ENCODE measurements around the gene GPR162. TPM values are rescaled to one million over a fixed set of nuclear protein-coding genes. Genes with fewer than 3 reads are reported as not detected.

The GPR162 gene
- total and polyA plus RNA-seq, 2 donors, result 6.4 to 18.4 TPM

DNA sequence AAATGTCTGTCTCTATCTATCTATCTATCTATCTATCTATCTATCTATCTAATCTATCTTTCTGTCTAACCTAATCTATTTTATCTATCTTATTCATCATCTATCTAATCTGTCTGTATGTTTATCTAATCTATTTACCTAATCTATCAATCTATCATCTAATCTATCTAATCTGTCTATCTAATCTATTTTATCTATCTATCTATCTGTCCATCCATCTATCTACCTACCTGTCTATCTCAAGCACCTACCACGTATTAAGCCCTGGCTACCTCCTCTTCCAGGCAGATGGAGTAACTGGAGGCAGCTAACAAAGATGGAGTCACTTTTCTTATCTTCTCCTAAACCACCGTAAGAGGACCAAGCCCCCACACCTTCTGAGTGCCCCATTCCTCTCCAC is 26.5 kb upstream of the GPR162 start:
- WGBS, result 77% methylated on average over 2 of the region's 2 CpGs
- Histone ChIP-seq H3K27ac (ENCODE audit: low read depth) (no peak overlapping the region), H3K36me3 (ENCODE audit: insufficient read depth) (no peaks in the 10 kb centered on the region), H3K4me3 (ENCODE audit: low read depth, low read length) (no peak overlapping the region), H3K4me1 (ENCODE audit: insufficient read depth) (no peaks in the 10 kb centered on the region)
- DNase-seq (ENCODE audit: extremely low spot score), result no peak

DNA sequence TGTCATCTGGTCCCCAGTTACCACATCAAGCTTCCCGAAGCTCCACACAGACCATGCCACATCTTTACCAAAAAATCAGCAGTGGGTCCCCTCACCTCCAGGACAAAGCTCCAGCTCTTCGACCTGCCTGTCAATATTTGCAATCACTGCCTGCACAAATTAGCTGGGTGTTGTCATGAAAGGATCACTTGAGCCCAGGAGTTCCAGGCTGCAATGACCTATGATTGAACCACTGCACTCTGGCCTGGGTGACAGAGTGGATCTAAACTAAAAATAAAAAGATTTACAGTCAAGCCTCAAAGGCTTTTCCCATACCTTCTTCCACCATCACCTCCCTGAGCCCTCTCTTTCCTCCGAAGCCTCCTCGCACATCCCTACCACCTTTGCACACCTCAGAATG is 25.0 kb upstream of the GPR162 start:
- no peak for DNase-seq (ENCODE audit: extremely low spot score)
- H3K36me3 ChIP-seq (ENCODE audit: insufficient read depth), result no peaks in the 10 kb centered on the region
- no peaks in the 10 kb centered on the region for H3K4me1 ChIP-seq (ENCODE audit: insufficient read depth)
- 90% methylated on average over 4 of the region's 4 CpGs for WGBS
- H3K27ac ChIP-seq (ENCODE audit: low read depth), result no peak overlapping the region
- H3K4me3 ChIP-seq (ENCODE audit: low read depth, low read length), result no peak overlapping the region

- DNase-seq (ENCODE audit: extremely low spot score), result no peak
- 90% methylated on average over 5 of the region's 5 CpGs for WGBS
- no peaks in the 10 kb centered on the region for H3K4me1 ChIP-seq (ENCODE audit: insufficient read depth)
Measured at GRCh38 chr12:6799147-6799546, 22.5 kb upstream of the GPR162 start.

DNA sequence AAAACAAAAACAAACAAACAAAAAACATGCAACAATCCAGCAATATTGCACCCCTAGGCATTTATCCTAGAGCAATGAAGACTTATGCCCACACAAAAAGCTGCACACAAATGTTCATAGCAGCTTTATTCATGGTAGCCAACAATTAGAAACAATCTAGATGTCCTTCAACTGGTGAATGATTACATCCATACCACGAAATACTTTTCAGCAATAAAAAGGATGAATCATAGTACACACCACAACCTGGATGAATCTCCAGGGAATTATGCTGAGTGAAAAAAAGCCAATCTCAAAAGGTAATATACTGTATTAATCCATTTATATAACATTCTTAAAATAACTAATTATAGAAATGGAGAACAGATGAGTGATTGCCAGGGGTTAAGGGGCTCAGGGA is 14.5 kb upstream of the GPR162 start:
- 69% methylated on average over 1 of the region's 1 CpG for WGBS
- H3K4me1 ChIP-seq (ENCODE audit: insufficient read depth), result no peaks in the 10 kb centered on the region
- no peak overlapping the region for H3K27ac ChIP-seq (ENCODE audit: low read depth)
- no peak overlapping the region for H3K4me3 ChIP-seq (ENCODE audit: low read depth, low read length)
- no peak for DNase-seq (ENCODE audit: extremely low spot score)
- H3K36me3 ChIP-seq (ENCODE audit: insufficient read depth), result no peaks in the 10 kb centered on the region

More at GRCh38 chr12:6799147-6799546, 22.5 kb upstream of the GPR162 start:
- Histone ChIP-seq H3K27ac (ENCODE audit: low read depth) (no peak overlapping the region), H3K36me3 (ENCODE audit: insufficient read depth) (no peaks in the 10 kb centered on the region), H3K4me3 (ENCODE audit: low read depth, low read length) (no peak overlapping the region)

DNA sequence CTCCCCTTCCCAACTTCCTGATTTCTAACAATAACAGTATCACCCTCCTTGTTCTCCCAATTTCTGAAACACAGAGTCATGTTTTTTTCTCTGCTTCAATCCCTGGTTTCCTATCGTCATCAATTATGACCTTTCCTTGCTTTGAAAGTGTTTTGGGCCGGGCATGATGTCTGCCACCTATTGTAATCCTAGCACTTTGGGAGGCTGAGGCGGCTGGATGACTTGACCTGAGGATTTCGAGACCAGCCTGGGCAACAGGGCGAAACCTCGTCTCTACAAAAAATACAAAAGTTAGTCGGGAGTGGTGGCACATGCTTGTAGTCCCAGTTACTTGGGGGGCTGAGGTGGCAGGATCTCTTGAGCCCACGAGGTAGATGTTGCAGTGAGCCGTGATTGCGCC is 12.6 kb upstream of the GPR162 start:
- Histone ChIP-seq H3K4me1 (ENCODE audit: insufficient read depth) (no peaks in the 10 kb centered on the region), H3K27ac (ENCODE audit: low read depth) (no peak overlapping the region), H3K36me3 (ENCODE audit: insufficient read depth) (no peaks in the 10 kb centered on the region), H3K4me3 (ENCODE audit: low read depth, low read length) (no peak overlapping the region)
- WGBS, result 79% methylated on average over 10 of the region's 10 CpGs
- DNase-seq (ENCODE audit: extremely low spot score), result no peak

DNA sequence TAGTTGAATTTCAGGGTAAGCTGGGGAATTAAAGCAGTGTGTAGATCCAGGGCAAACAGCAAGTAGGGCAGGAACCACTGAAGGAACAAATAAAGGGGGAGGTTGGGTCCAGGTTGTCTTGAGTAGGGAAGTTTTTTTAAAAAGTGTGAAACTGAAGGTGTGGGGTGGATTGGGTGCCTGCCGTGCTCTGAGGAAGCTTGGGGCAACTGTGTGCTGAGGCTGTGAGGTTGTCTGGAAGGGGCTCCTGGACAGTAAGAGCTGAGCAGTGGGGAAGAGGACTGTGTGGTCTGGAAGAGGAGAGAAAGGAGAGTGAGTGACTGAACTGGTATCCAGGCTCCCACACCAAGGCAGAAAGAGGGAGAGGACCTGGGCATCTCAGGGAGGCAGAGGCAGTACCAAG is 10.9 kb upstream of the GPR162 start:
- Histone ChIP-seq H3K4me3 (ENCODE audit: low read depth, low read length) (no peak overlapping the region), H3K27ac (ENCODE audit: low read depth) (no peak overlapping the region), H3K36me3 (ENCODE audit: insufficient read depth) (no peaks in the 10 kb centered on the region), H3K4me1 (ENCODE audit: insufficient read depth) (no peaks in the 10 kb centered on the region)
- DNase-seq (ENCODE audit: extremely low spot score), result no peak
- WGBS, result 69% methylated on average over 1 of the region's 1 CpG

- H3K36me3 ChIP-seq (ENCODE audit: insufficient read depth), result no peaks in the 10 kb centered on the region
- 62% methylated on average over 4 of the region's 4 CpGs for WGBS
- H3K4me3 ChIP-seq (ENCODE audit: low read depth, low read length), result no peak overlapping the region
- H3K27ac ChIP-seq (ENCODE audit: low read depth), result no peak overlapping the region
- H3K4me1 ChIP-seq (ENCODE audit: insufficient read depth), result no peaks in the 10 kb centered on the region
- DNase-seq (ENCODE audit: extremely low spot score), result no peak
Measured at GRCh38 chr12:6813363-6813762, 8.3 kb upstream of the GPR162 start.

GRCh38 chr12:6816598-6816997 is 5.0 kb upstream of the GPR162 start:
- H3K27ac ChIP-seq (ENCODE audit: low read depth), result no peak overlapping the region
- H3K4me3 ChIP-seq (ENCODE audit: low read depth, low read length), result no peak overlapping the region
- no peaks in the 10 kb centered on the region for H3K4me1 ChIP-seq (ENCODE audit: insufficient read depth)
- DNase-seq (ENCODE audit: extremely low spot score), result no peak
- 52% methylated on average over 3 of the region's 3 CpGs for WGBS
- no peaks in the 10 kb centered on the region for H3K36me3 ChIP-seq (ENCODE audit: insufficient read depth)

GRCh38 chr12:6817098-6817497 is 4.5 kb upstream of the GPR162 start:
- Histone ChIP-seq H3K4me1 (ENCODE audit: insufficient read depth) (no peaks in the 10 kb centered on the region), H3K27ac (ENCODE audit: low read depth) (no peak overlapping the region), H3K4me3 (ENCODE audit: low read depth, low read length) (no peak overlapping the region), H3K36me3 (ENCODE audit: insufficient read depth) (no peaks in the 10 kb centered on the region)
- WGBS, result 83% methylated on average over 8 of the region's 8 CpGs
- DNase-seq (ENCODE audit: extremely low spot score), result no peak

DNA sequence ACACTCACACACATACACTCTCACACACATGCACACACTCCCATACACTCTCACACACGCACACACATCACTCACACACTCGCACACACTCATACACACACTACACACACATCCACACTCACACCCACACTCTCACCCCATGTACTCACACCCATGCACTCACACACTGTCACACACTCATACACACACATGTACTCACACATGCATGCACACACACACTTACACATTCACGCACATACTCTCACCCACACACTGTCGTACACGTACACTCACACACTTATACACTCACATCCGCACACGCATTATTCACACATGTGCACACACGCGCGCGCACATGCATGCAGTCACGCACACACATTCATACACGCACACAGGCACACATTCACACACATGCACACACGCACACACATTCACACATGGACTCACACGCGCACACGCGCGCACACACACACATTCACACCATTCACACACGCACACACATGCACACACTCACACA is 3.9 kb upstream of the GPR162 start:
- Histone ChIP-seq H3K27ac (ENCODE audit: low read depth) (no peak overlapping the region), H3K4me1 (ENCODE audit: insufficient read depth) (no peaks in the 10 kb centered on the region), H3K4me3 (ENCODE audit: low read depth, low read length) (no peak overlapping the region), H3K36me3 (ENCODE audit: insufficient read depth) (no peaks in the 10 kb centered on the region)
- no peak for DNase-seq (ENCODE audit: extremely low spot score)
- WGBS, result 88% methylated on average over 20 of the region's 20 CpGs

DNA sequence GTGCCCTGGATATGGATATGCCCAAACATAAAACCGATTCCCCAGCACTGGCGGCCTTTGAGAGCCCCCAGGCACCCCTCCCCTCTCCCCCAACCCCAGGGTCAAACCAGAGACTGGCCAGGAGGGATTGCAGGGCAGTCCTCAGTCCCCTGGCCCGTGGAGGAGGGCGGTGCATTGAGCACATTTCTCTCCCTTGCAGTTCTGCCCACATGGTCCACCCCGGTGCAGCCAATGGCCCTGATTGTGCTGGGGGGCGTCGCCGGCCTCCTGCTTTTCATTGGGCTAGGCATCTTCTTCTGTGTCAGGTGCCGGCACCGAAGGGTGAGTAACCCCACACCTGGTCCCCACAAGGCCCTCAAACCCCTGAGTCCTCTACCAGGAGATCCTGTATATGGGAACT is 3.4 kb upstream of the GPR162 start:
- WGBS, result 60% methylated on average over 10 of the region's 10 CpGs
- no peak for DNase-seq (ENCODE audit: extremely low spot score)

GRCh38 chr12:6818645-6819044 is 3.0 kb upstream of the GPR162 start:
- 63% methylated on average over 5 of the region's 5 CpGs for WGBS
- no peaks in the 10 kb centered on the region for H3K36me3 ChIP-seq (ENCODE audit: insufficient read depth)
- H3K27ac ChIP-seq (ENCODE audit: low read depth), result no peak overlapping the region
- no peaks in the 10 kb centered on the region for H3K4me1 ChIP-seq (ENCODE audit: insufficient read depth)
- DNase-seq (ENCODE audit: extremely low spot score), result no peak
- no peak overlapping the region for H3K4me3 ChIP-seq (ENCODE audit: low read depth, low read length)

More for the DNA sequence above, 3.4 kb upstream of the GPR162 start:
- no peaks in the 10 kb centered on the region for H3K4me1 ChIP-seq (ENCODE audit: insufficient read depth)
- H3K36me3 ChIP-seq (ENCODE audit: insufficient read depth), result no peaks in the 10 kb centered on the region
- H3K4me3 ChIP-seq (ENCODE audit: low read depth, low read length), result no peak overlapping the region
- H3K27ac ChIP-seq (ENCODE audit: low read depth), result no peak overlapping the region

DNA sequence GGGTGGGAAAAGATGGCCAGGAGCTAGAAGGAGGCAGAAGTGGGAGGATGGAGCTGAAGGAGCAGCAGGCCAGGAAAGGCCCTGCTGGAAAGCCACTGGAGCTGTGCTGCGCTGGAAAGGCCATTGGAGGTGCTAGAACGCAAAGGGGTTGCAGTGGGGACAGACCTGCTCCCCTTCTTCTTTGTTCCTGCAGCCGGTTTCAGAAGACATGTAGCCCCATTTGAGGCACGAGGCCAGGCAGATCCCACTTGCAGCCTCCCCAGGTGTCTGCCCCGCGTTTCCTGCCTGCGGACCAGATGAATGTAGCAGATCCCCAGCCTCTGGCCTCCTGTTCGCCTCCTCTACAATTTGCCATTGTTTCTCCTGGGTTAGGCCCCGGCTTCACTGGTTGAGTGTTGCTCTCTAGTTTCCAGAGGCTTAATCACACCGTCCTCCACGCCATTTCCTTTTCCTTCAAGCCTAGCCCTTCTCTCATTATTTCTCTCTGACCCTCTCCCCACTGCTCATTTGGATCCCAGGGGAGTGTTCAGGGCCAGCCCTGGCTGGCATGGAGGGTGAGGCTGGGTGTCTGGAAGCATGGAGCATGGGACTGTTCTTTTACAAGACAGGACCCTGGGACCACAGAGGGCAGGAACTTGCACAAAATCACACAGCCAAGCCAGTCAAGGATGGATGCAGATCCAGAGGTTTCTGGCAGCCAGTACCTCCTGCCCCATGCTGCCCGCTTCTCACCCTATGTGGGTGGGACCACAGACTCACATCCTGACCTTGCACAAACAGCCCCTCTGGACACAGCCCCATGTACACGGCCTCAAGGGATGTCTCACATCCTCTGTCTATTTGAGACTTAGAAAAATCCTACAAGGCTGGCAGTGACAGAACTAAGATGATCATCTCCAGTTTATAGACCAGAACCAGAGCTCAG is 2.3 kb upstream of the GPR162 start:
- no peak overlapping the region for H3K4me3 ChIP-seq (ENCODE audit: low read depth, low read length)
- WGBS, result 86% methylated on average over 13 of the region's 13 CpGs
- no peaks in the 10 kb centered on the region for H3K4me1 ChIP-seq (ENCODE audit: insufficient read depth)
- H3K27ac ChIP-seq (ENCODE audit: low read depth), result no peak overlapping the region
- no peaks in the 10 kb centered on the region for H3K36me3 ChIP-seq (ENCODE audit: insufficient read depth)
- no peak for DNase-seq (ENCODE audit: extremely low spot score)

GRCh38 chr12:6820166-6820565 is 1.5 kb upstream of the GPR162 start:
- no peak for DNase-seq (ENCODE audit: extremely low spot score)
- Histone ChIP-seq H3K4me3 (ENCODE audit: low read depth, low read length) (no peak overlapping the region), H3K4me1 (ENCODE audit: insufficient read depth) (no peaks in the 10 kb centered on the region), H3K27ac (ENCODE audit: low read depth) (no peak overlapping the region), H3K36me3 (ENCODE audit: insufficient read depth) (no peaks in the 10 kb centered on the region)
- WGBS, result 84% methylated on average over 5 of the region's 5 CpGs
